Tibial nerve (tissue), 4 donors: ENCODE measurements around the gene ZNF609. TPM values are rescaled to one million over a fixed set of nuclear protein-coding genes. Genes with fewer than 3 reads are reported as not detected.

ENCODE experiments used
- DNase-seq, 2 donors: peaks; one replicate each; pipeline ENCODE4 v3.0.0-alpha.2; 2019; ENCODE audit warnings: low spot score in 2 of 2
- H3K27ac ChIP-seq, 4 donors: fragments of 200-600 bp; sonication (generic) in 3 of 4; one replicate each; pipeline ENCODE4 v1.5.1; 2017 to 2019; ENCODE audit warnings: mild to moderate bottlenecking in 1 of 4
- H3K27me3 ChIP-seq, 2 donors: fragments of 200-600 bp; sonication (generic) in 1 of 2; one replicate each; pipeline versions ENCODE4 v1.5.1 to v1.6.0; 2017 to 2019
- H3K36me3 ChIP-seq, 3 donors: fragments of 200-600 bp; sonication (generic); one replicate each; pipeline ENCODE4 v1.5.1; 2018 to 2019
- H3K4me1 ChIP-seq, 4 donors: fragments of 200-600 bp; sonication (generic) in 3 of 4; one replicate each; pipeline ENCODE4 v1.5.1; 2017 to 2019
- H3K4me3 ChIP-seq, 4 donors: fragments of 200-600 bp; sonication (generic) in 3 of 4; one replicate each; pipeline ENCODE4 v1.5.1; 2017 to 2019; ENCODE audit warnings: mild to moderate bottlenecking in 1 of 4, moderate library complexity in 1 of 4
- H3K9me3 ChIP-seq, 4 donors: fragments of 200-600 bp; sonication (generic) in 3 of 4; one replicate each; pipeline ENCODE4 v1.5.1; 2017 to 2019
- CTCF ChIP-seq, 5 experiments: fragments of 200-600 bp in 3 of 5; fragments of 450-650 bp in 2 of 5; sonication (generic) in 3 of 5; IDR thresholded peaks; one replicate each; pipeline ENCODE4 v1.5.1; 2016 to 2019; ENCODE audit warnings: antibody characterized with exemption in 5 of 5, mild to moderate bottlenecking in 3 of 5, moderate library complexity in 2 of 5
- EP300 ChIP-seq, 2 donors: sonication (generic); formaldehyde crosslinking; IDR thresholded peaks; one replicate each; pipeline ENCODE4 v1.6.1; 2017; ENCODE audit warnings: antibody characterized with exemption in 2 of 2, mild to moderate bottlenecking in 1 of 2
- POLR2A ChIP-seq, 2 donors: fragments of 450-650 bp; IDR thresholded peaks; one replicate each; pipeline ENCODE4 v1.6.1; 2017; ENCODE audit warnings: antibody characterized with exemption in 2 of 2, mild to moderate bottlenecking in 2 of 2, moderate library complexity in 2 of 2
- WGBS, 2 donors: methylation state at CpG; one replicate each; pipeline ENCODE4 v1.1.5; 2018; 5-methylcytosine and 5-hydroxymethylcytosine counted together
- total RNA-seq, 4 donors: library from RNA; depleted of rRNA; stranded (reverse); fragments of >200 nt; gene quantifications; one replicate each; pipeline ENCODE4 v1.1.0, GENCODE V29; 2016

Gene ZNF609
- total RNA-seq, 4 donors from 2014 or later: 22.9 to 38.7 (median 27.1) TPM

GRCh38 chr15:64501396-64501715 is 41.0 kb downstream of the ZNF609 start:
- H3K27ac ChIP-seq: no peak overlapping the region
- H3K4me1 ChIP-seq: peaks cover 0 to 37% (median 24%) of the 10 kb centered on the region in 4 donors
- no peaks in the 10 kb centered on the region for H3K27me3 ChIP-seq
- DNase-seq: no peak
- peaks cover 0 to 25% (median 0%) of the 10 kb centered on the region in 3 donors for H3K36me3 ChIP-seq
- H3K9me3 ChIP-seq: no peaks in the 10 kb centered on the region
- H3K4me3 ChIP-seq: no peak overlapping the region
- 67 to 75% methylated on average over 1 of the region's 1 CpG for WGBS, 2 donors
- TF ChIP-seq POLR2A (IDR thresholded peaks at IDR 0.05) (no peak), EP300 (IDR thresholded peaks at IDR 0.05) (no peak), CTCF (IDR thresholded peaks at IDR 0.05) (no peak)

GRCh38 chr15:64502151-64502550 is 41.8 kb downstream of the ZNF609 start:
- no peak for TF ChIP-seq CTCF (IDR thresholded peaks at IDR 0.05)
- TF ChIP-seq EP300 (IDR thresholded peaks at IDR 0.05): no peak
- TF ChIP-seq POLR2A (IDR thresholded peaks at IDR 0.05): no peak
- DNase-seq: no peak
- Histone ChIP-seq H3K4me3 (no peak overlapping the region), H3K36me3 (peaks cover 0 to 25% (median 0%) of the 10 kb centered on the region in 3 donors), H3K27ac (no peak overlapping the region), H3K27me3 (no peaks in the 10 kb centered on the region), H3K9me3 (no peaks in the 10 kb centered on the region), H3K4me1 (peaks cover 0 to 45% (median 30%) of the 10 kb centered on the region in 4 donors)
- 72 to 82% methylated on average over 2 of the region's 2 CpGs for WGBS, 2 donors

GRCh38 chr15:64502551-64502950 is 42.2 kb downstream of the ZNF609 start:
- no peak for DNase-seq
- whole genome bisulfite sequencing, 2 donors: 84 to 88% methylated on average over 3 of the region's 3 CpGs
- H3K9me3 ChIP-seq: no peaks in the 10 kb centered on the region
- peaks cover 0 to 25% (median 0%) of the 10 kb centered on the region in 3 donors for H3K36me3 ChIP-seq
- TF ChIP-seq POLR2A (IDR thresholded peaks at IDR 0.05) (no peak), CTCF (IDR thresholded peaks at IDR 0.05) (no peak), EP300 (IDR thresholded peaks at IDR 0.05) (no peak)
- H3K4me3 ChIP-seq: no peak overlapping the region
- H3K27me3 ChIP-seq: no peaks in the 10 kb centered on the region
- H3K4me1 ChIP-seq: peaks cover 0 to 49% (median 32%) of the 10 kb centered on the region in 4 donors
- H3K27ac ChIP-seq: peak overlapping the region in 1 of 4 donors; percentile 5

- Histone ChIP-seq H3K4me1 (peaks cover 0 to 55% (median 36%) of the 10 kb centered on the region in 4 donors), H3K9me3 (no peaks in the 10 kb centered on the region), H3K27ac (peak overlapping the region in 2 of 4 donors; percentile 5 to 28), H3K36me3 (peaks cover 0 to 25% (median 0%) of the 10 kb centered on the region in 3 donors), H3K27me3 (no peaks in the 10 kb centered on the region), H3K4me3 (no peak overlapping the region)
- 39 to 44% methylated on average over 4 of the region's 4 CpGs for WGBS, 2 donors
- TF ChIP-seq EP300 (IDR thresholded peaks at IDR 0.05) (no peak), CTCF (IDR thresholded peaks at IDR 0.05) (no peak), POLR2A (IDR thresholded peaks at IDR 0.05) (no peak)
- no peak for DNase-seq
Observed at GRCh38 chr15:64503197-64503596, 42.8 kb downstream of the ZNF609 start.

GRCh38 chr15:64503640-64504039 is 43.3 kb downstream of the ZNF609 start:
- no peak for TF ChIP-seq POLR2A (IDR thresholded peaks at IDR 0.05)
- H3K4me1 ChIP-seq: peaks cover 0 to 57% (median 37%) of the 10 kb centered on the region in 4 donors
- 17 to 19% methylated on average over 1 of the region's 1 CpG for WGBS, 2 donors

More at GRCh38 chr15:64503640-64504039, 43.3 kb downstream of the ZNF609 start:
- Histone ChIP-seq H3K36me3 (peaks cover 0 to 25% (median 0%) of the 10 kb centered on the region in 3 donors), H3K4me3 (no peak overlapping the region), H3K27ac (peak overlapping the region in 2 of 4 donors; percentile 5 to 28), H3K27me3 (no peaks in the 10 kb centered on the region), H3K9me3 (no peaks in the 10 kb centered on the region)
- no peak for DNase-seq
